CD1c-positive myeloid dendritic cell (primary cell): ENCODE measurements around the gene EEF2.
"Not testable (repeated sequence)": the region's sequence is repeated elsewhere in the genome, so short reads cannot be mapped to it uniquely, and the experiment has no call there.

Experiments used
- DNase-seq: peaks from one replicate; pipeline ENCODE4 v3.0.0-alpha.2; 2016; ENCODE audit errors: extremely low spot score

Gene EEF2

GRCh38 chr19:3944018-3944721 lies 41.1 kb downstream of the EEF2 start:
- DNase-seq = no peak

- DNase-seq = no peak
These were observed 42.4 kb downstream of the EEF2 start for GRCh38 chr19:3942790-3943409.

- DNase-seq = not testable (repeated sequence)
These were observed 46.8 kb downstream of the EEF2 start for GRCh38 chr19:3938300-3938950.

GRCh38 chr19:3936506-3937442 lies 48.5 kb downstream of the EEF2 start:
- DNase-seq = no peak

- DNase-seq = no peak
These were observed 52.1 kb downstream of the EEF2 start, which contains the start of gene NMRK2 for GRCh38 chr19:3932931-3933810. NMRK2 (plus strand) TSS chr19:3933069; CDS start chr19:3933672, 603 bp downstream.

- DNase-seq = no peak
These were observed 54.2 kb downstream of the EEF2 start for GRCh38 chr19:3931041-3931440.
